GM19324 (cell line): ENCODE results near the gene ZNF853.
"Not testable (repeated sequence)": the region's sequence is repeated elsewhere in the genome, so short reads cannot be mapped to it uniquely, and the experiment has no call there.

ENCODE experiments used
- ATAC-seq: cut with Tn5 transposase; IDR thresholded peaks from one replicate; pipeline ENCODE4 v1.9.1; 2021; ENCODE audit warnings: mild to moderate bottlenecking, moderate library complexity; ENCODE audit not compliant: unreplicated experiment, low FRiP score

ZNF853 gene

GRCh38 chr7:6634971-6635370, 19.6 kb downstream of the ZNF853 start:
- ATAC-seq = not testable (repeated sequence)

GRCh38 chr7:6636741-6637543, 21.5 kb downstream of the ZNF853 start, which contains the start of gene ZNF316:
ZNF316 (plus strand) TSS chr7:6637318; CDS start chr7:6642410, 5,092 bp downstream.
- peak; percentile 81 for ATAC-seq

- ATAC-seq = peak; percentile 73
These were observed 22.3 kb downstream of the ZNF853 start for GRCh38 chr7:6637544-6638229.

GRCh38 chr7:6639032-6639431, 23.6 kb downstream of the ZNF853 start:
- no peak for ATAC-seq

- ATAC-seq = no peak
These were observed 24.2 kb downstream of the ZNF853 start for GRCh38 chr7:6639627-6640026.

GRCh38 chr7:6640246-6640721, 24.9 kb downstream of the ZNF853 start:
- ATAC-seq = no peak

GRCh38 chr7:6641305-6642035, 26.1 kb downstream of the ZNF853 start:
- ATAC-seq = no peak

- ATAC-seq = no peak
These were observed 26.9 kb downstream of the ZNF853 start for GRCh38 chr7:6642239-6642839.

GRCh38 chr7:6642861-6643640, 27.6 kb downstream of the ZNF853 start:
- no peak for ATAC-seq

GRCh38 chr7:6643915-6644625, 28.7 kb downstream of the ZNF853 start:
- no peak for ATAC-seq

GRCh38 chr7:6644728-6645127, 29.3 kb downstream of the ZNF853 start:
- no peak for ATAC-seq

- ATAC-seq = no peak
These were observed 31.1 kb downstream of the ZNF853 start for GRCh38 chr7:6646465-6646864.

GRCh38 chr7:6647080-6647479, 31.7 kb downstream of the ZNF853 start:
- no peak for ATAC-seq

GRCh38 chr7:6647541-6647940, 32.1 kb downstream of the ZNF853 start:
- no peak for ATAC-seq

GRCh38 chr7:6648066-6648814, 32.8 kb downstream of the ZNF853 start:
- ATAC-seq = no peak

- ATAC-seq = no peak
These were observed 33.4 kb downstream of the ZNF853 start for GRCh38 chr7:6648815-6649104.

- no peak for ATAC-seq
These were observed 34.0 kb downstream of the ZNF853 start for GRCh38 chr7:6649241-6649961.

GRCh38 chr7:6650086-6650485, 34.7 kb downstream of the ZNF853 start:
- no peak for ATAC-seq
